Fibroblast of the aortic adventitia (primary cell): Measurements from ENCODE around the gene LAMA4. TPM values are rescaled to one million over a fixed set of nuclear protein-coding genes. Genes with fewer than 3 reads are reported as not detected.

ENCODE experiments used
- DNase-seq: peaks from one replicate; pipeline ENCODE4 v3.0.0-alpha.2; 2010; ENCODE audit warnings: low read depth
- H3K4me3 ChIP-seq: 2 replicates; pipeline ENCODE4 v1.5.1; 2011; ENCODE audit warnings: low read depth, mild to moderate bottlenecking, control low read depth, low read length, moderate library complexity
- CTCF ChIP-seq: IDR thresholded peaks from 2 replicates; pipeline ENCODE4 v1.5.1; 2011; ENCODE audit warnings: mild to moderate bottlenecking, low read length, control low read depth, inconsistent platforms; ENCODE audit not compliant: insufficient read depth
- total RNA-seq: library from RNA; depleted of rRNA; stranded (reverse); fragments of >200 nt; gene quantifications from 2 replicates; pipeline ENCODE4 v1.2.3, GENCODE V29; 2012; ENCODE audit warnings: low replicate concordance

The LAMA4 gene
- total RNA-seq, 1 donor: 306 TPM

GRCh38 chr6:112296694-112297093, 42.3 kb upstream of the LAMA4 start:
- TF ChIP-seq CTCF: no peak
- no peak for DNase-seq
- no peak overlapping the region for H3K4me3 ChIP-seq

- H3K4me3 ChIP-seq: no peak overlapping the region
- peak; percentile 47 for DNase-seq
- peak; percentile 56 for TF ChIP-seq CTCF
Observed at GRCh38 chr6:112296122-112296521, 41.8 kb upstream of the LAMA4 start.

- no peak for DNase-seq
- TF ChIP-seq CTCF: no peak
- H3K4me3 ChIP-seq: no peak overlapping the region
Observed at GRCh38 chr6:112291161-112291762, 36.9 kb upstream of the LAMA4 start.

GRCh38 chr6:112289038-112289566, 34.7 kb upstream of the LAMA4 start:
- DNase-seq: peak; percentile 96
- TF ChIP-seq CTCF: peak; percentile 29
- no peak overlapping the region for H3K4me3 ChIP-seq

- DNase-seq: peak; percentile 30
- H3K4me3 ChIP-seq: no peak overlapping the region
- no peak for TF ChIP-seq CTCF
Observed at GRCh38 chr6:112288475-112288874, 34.1 kb upstream of the LAMA4 start.

- no peak for DNase-seq
- no peak overlapping the region for H3K4me3 ChIP-seq
- TF ChIP-seq CTCF: no peak
Observed at GRCh38 chr6:112287577-112288225, 33.3 kb upstream of the LAMA4 start.
